Measurements from ENCODE around the gene FNIP2.
"Not testable (repeated sequence)": the region's sequence is repeated elsewhere in the genome, so short reads cannot be mapped to it uniquely, and the experiment has no call there.

DNA sequence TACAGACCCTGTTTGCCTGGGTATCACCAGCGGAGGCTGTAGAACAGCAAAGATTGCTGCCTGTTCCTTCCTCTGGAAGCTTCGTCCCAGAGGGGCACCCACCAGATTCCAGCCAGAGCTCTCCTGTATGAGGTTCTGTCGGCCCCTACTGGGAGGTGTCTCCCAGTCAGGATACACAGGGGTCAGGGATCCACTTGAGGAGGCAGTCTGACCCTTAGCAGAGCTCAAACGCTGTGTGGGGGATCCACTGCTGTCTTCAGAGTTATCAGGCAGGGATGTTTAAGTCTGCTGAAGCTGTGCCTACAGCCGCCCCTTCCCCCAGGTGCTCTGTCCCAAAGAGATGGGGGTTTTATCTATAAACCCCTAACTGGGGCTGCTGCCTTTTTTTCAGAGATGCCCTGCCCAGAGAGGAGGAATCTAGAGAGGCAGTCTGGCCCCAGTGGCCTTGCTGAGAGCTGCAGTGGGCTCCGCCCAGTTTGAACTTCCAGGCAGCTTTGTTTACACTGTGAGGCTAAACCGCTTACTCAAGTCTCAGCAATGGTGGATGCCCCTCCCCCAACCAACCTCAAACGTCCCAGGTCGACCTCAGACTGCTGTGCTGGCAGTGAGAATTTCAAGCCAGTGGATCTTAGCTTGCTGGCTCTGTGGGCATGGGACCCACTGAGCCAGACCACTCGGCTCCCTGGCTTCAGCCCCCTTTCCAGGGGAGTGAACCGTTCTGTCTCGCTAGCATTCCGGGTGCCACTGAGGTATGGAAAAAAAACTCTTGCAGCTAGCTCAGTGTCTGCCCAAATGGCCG, 133.7 kb downstream of the FNIP2 start:
- TF ChIP-seq, protein P1, sequence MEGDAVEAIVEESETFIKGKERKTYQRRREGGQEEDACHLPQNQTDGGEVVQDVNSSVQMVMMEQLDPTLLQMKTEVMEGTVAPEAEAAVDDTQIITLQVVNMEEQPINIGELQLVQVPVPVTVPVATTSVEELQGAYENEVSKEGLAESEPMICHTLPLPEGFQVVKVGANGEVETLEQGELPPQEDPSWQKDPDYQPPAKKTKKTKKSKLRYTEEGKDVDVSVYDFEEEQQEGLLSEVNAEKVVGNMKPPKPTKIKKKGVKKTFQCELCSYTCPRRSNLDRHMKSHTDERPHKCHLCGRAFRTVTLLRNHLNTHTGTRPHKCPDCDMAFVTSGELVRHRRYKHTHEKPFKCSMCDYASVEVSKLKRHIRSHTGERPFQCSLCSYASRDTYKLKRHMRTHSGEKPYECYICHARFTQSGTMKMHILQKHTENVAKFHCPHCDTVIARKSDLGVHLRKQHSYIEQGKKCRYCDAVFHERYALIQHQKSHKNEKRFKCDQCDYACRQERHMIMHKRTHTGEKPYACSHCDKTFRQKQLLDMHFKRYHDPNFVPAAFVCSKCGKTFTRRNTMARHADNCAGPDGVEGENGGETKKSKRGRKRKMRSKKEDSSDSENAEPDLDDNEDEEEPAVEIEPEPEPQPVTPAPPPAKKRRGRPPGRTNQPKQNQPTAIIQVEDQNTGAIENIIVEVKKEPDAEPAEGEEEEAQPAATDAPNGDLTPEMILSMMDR (conservative IDR thresholded peaks at IDR 0.05; ENCODE audit: low read length), result not testable (repeated sequence)
- TF ChIP-seq EZH2phosphoT487 (IDR thresholded peaks at IDR 0.05; ENCODE audit: borderline replicate concordance), result not testable (repeated sequence)
